GM12878 (cell line): ENCODE data around the gene CDH7. TPM values are rescaled to one million over a fixed set of nuclear protein-coding genes. Genes with fewer than 3 reads are reported as not detected.
A peak's percentile ranks its signal among the peaks of the same experiment; 100 is the strongest.

Experiments
- CHD2 ChIP-seq: IDR thresholded peaks from 2 replicates; pipeline ENCODE4 v1.6.1; 2011; ENCODE audit warnings: low read depth, low read length, improper control_type of control experiment, borderline replicate concordance
- FOXM1 ChIP-seq: IDR thresholded peaks from 2 replicates; pipeline ENCODE4 v1.6.1; 2012; ENCODE audit warnings: low read depth, mild to moderate bottlenecking, inconsistent platforms, low read length, moderate library complexity
- GATAD2B ChIP-seq: fragments of 450-650 bp; conservative IDR thresholded peaks from 2 replicates; pipeline ENCODE4 v1.6.1; 2017; ENCODE audit warnings: low read depth, mild to moderate bottlenecking, moderate library complexity
- NR2C2 ChIP-seq: IDR thresholded peaks from 2 replicates; pipeline ENCODE4 v1.6.1; 2011; ENCODE audit warnings: borderline replicate concordance, low read depth; ENCODE audit not compliant: control insufficient read depth, insufficient read length
- SMAD1 ChIP-seq: fragments of 450-650 bp; IDR thresholded peaks from 2 replicates; pipeline ENCODE4 v1.6.1; 2018; ENCODE audit warnings: mild to moderate bottlenecking, low read depth; ENCODE audit not compliant: partially characterized antibody
- SMC3 ChIP-seq: IDR thresholded peaks from 2 replicates; pipeline ENCODE4 v1.6.1; 2011; ENCODE audit warnings: low read length, improper control_type of control experiment, borderline replicate concordance
- SREBF2 ChIP-seq: IDR thresholded peaks from 2 replicates; pipeline ENCODE4 v1.6.1; 2012; ENCODE audit warnings: mild to moderate bottlenecking, low read length
- SUPT20H ChIP-seq: IDR thresholded peaks from 2 replicates; pipeline ENCODE4 v1.6.1; 2011; ENCODE audit warnings: low read depth, mild to moderate bottlenecking, low read length, moderate library complexity, borderline replicate concordance; ENCODE audit not compliant: control insufficient read depth
- TARDBP ChIP-seq: IDR thresholded peaks from 2 replicates; pipeline ENCODE4 v1.6.1; 2016; ENCODE audit warnings: borderline replicate concordance
- ZNF217 ChIP-seq: fragments of 450-650 bp; IDR thresholded peaks from 2 replicates; pipeline ENCODE4 v1.6.1; 2017; ENCODE audit warnings: antibody characterized with exemption, mild to moderate bottlenecking
- polyA plus RNA-seq, 11 experiments: library from polyadenylated mRNA; depleted of rRNA in 4 of 11; unstranded in 6 of 11; stranded (reverse) in 5 of 11; fragments of >200 nt; fragmentation: Nextera tagmentation in 4 of 11; fragmentation: Illumina TruSeq in 1 of 11; extraction: Ambion mirVana in 4 of 11; extraction: Trizol in 1 of 11; gene quantifications; 1 replicate in 1 of 11; 2 replicates in 10 of 11; pipeline versions ENCODE4 v1.2.1 to v1.2.3, GENCODE V29; 2011 to 2016; ENCODE audit warnings: inconsistent platforms in 2 of 11, missing spikeins in 2 of 11, low read depth in 1 of 11
- total RNA-seq, 4 experiments: library from RNA; depleted of rRNA in 3 of 4; stranded (reverse); fragments of >200 nt in 3 of 4; fragmentation: Illumina TruSeq in 1 of 4; extraction: Trizol in 1 of 4; gene quantifications; 2 replicates each; pipeline versions ENCODE4 v1.2.1 to v1.2.3, GENCODE V29; 2013 to 2021
- TF ChIP-seq, protein P1 (sequence below): IDR thresholded peaks from 2 replicates; pipeline ENCODE4 v1.6.1; 2012; ENCODE audit warnings: low read depth, low read length, improper control_type of control experiment
- TF ChIP-seq, protein P2 (sequence below): IDR thresholded peaks from 2 replicates; pipeline ENCODE4 v1.6.1; 2011; ENCODE audit warnings: borderline replicate concordance, low read depth, mild to moderate bottlenecking, moderate library complexity, low read length; ENCODE audit not compliant: insufficient read depth, poor library complexity, severe bottlenecking
- TF ChIP-seq, protein P3 (sequence below), 3 experiments: IDR thresholded peaks in 2 of 3; conservative IDR thresholded peaks in 1 of 3; 2 replicates each; pipeline ENCODE4 v1.5.1; 2011; ENCODE audit warnings: low read depth in 3 of 3, low read length in 3 of 3, mild to moderate bottlenecking in 3 of 3, control low read depth in 2 of 3, moderate library complexity in 2 of 3, inconsistent platforms in 1 of 3, mixed read lengths in 1 of 3; ENCODE audit not compliant: control insufficient read depth in 2 of 3, insufficient read depth in 1 of 3; ENCODE audit errors: extremely low read depth in 1 of 3

CDH7 gene
- total and polyA plus RNA-seq, 10 of the 15 experiments (the other 5 are each of a cell fraction or from before 2014, with no cell fraction given), result 0.03 TPM; not detected in 9

DNA sequence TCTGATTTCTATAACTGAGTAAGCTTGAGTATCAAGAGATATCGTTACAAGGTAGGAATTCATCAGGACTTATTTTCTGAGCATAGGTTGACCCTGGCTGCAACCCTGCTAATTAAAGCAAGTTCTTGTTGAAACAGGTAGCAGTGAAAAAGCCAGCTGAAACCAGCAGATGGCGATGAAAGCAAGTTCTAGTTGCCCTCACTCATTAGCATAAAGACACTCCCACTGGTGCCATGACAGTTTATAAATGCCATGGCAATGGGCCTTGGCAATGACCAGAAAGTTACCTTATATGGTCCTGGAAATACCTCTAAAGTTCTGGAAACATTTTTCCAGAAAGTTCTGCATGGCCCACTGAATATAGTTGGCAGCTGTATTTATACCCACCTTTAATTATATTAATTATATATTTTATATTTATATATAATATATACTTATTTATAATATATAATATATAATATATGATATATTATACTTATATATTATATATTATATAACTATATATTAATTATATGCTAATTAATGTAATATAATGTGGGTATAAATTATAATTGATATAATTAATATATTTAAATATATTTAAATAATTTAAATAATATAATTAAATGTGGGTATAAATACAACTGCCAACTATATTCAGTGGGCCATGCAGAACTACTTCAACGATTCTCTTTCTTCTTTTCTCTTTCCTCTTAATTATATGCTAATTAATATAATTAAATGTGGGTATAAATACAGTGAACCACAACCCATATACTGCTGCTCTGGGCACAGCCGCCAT lies 188.0 kb downstream of the CDH7 start (continued):
- TF ChIP-seq, protein P1, sequence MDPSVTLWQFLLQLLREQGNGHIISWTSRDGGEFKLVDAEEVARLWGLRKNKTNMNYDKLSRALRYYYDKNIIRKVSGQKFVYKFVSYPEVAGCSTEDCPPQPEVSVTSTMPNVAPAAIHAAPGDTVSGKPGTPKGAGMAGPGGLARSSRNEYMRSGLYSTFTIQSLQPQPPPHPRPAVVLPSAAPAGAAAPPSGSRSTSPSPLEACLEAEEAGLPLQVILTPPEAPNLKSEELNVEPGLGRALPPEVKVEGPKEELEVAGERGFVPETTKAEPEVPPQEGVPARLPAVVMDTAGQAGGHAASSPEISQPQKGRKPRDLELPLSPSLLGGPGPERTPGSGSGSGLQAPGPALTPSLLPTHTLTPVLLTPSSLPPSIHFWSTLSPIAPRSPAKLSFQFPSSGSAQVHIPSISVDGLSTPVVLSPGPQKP, result no peak
- TF ChIP-seq SUPT20H, result no peak
- no peak for TF ChIP-seq FOXM1
- TF ChIP-seq NR2C2, result no peak
- TF ChIP-seq, protein P2, sequence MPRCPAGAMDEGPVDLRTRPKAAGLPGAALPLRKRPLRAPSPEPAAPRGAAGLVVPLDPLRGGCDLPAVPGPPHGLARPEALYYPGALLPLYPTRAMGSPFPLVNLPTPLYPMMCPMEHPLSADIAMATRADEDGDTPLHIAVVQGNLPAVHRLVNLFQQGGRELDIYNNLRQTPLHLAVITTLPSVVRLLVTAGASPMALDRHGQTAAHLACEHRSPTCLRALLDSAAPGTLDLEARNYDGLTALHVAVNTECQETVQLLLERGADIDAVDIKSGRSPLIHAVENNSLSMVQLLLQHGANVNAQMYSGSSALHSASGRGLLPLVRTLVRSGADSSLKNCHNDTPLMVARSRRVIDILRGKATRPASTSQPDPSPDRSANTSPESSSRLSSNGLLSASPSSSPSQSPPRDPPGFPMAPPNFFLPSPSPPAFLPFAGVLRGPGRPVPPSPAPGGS, result no peak
- TF ChIP-seq SREBF2, result no peak
- no peak for TF ChIP-seq CHD2
- no peak for TF ChIP-seq TARDBP
- TF ChIP-seq ZNF217, result no peak
- TF ChIP-seq SMAD1, result no peak
- TF ChIP-seq GATAD2B, result no peak
- TF ChIP-seq, protein P3, sequence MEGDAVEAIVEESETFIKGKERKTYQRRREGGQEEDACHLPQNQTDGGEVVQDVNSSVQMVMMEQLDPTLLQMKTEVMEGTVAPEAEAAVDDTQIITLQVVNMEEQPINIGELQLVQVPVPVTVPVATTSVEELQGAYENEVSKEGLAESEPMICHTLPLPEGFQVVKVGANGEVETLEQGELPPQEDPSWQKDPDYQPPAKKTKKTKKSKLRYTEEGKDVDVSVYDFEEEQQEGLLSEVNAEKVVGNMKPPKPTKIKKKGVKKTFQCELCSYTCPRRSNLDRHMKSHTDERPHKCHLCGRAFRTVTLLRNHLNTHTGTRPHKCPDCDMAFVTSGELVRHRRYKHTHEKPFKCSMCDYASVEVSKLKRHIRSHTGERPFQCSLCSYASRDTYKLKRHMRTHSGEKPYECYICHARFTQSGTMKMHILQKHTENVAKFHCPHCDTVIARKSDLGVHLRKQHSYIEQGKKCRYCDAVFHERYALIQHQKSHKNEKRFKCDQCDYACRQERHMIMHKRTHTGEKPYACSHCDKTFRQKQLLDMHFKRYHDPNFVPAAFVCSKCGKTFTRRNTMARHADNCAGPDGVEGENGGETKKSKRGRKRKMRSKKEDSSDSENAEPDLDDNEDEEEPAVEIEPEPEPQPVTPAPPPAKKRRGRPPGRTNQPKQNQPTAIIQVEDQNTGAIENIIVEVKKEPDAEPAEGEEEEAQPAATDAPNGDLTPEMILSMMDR (IDR thresholded peaks at IDR 0.05 in 2 of 3, conservative IDR thresholded peaks at IDR 0.05 in 1 of 3; ENCODE audit: control insufficient read depth in 2 of 3, extremely low read depth in 1 of 3, insufficient read depth in 1 of 3, low read depth in 3 of 3, low read length in 3 of 3), result peak in 2 of 3 experiments; percentile 21 to 34; a peak in 3 of 6 replicates
- peak; percentile 5; the same call in 1 of the 2 replicates for TF ChIP-seq SMC3
